NCI-H128 (cell line): ENCODE measurements around the gene ZFAND4.
"Not testable (repeated sequence)": the region's sequence is repeated elsewhere in the genome, so short reads cannot be mapped to it uniquely, and the experiment has no call there.

Experiments
- DNase-seq: peaks from one replicate; lab custom pipeline; 2025; ENCODE audit not compliant: unreplicated experiment; lab: John Stamatoyannopoulos, UW

Gene ZFAND4

GRCh38 chr10:45592432-45592831 is 80.1 kb downstream of the ZFAND4 start:
- no peak for DNase-seq

DNA sequence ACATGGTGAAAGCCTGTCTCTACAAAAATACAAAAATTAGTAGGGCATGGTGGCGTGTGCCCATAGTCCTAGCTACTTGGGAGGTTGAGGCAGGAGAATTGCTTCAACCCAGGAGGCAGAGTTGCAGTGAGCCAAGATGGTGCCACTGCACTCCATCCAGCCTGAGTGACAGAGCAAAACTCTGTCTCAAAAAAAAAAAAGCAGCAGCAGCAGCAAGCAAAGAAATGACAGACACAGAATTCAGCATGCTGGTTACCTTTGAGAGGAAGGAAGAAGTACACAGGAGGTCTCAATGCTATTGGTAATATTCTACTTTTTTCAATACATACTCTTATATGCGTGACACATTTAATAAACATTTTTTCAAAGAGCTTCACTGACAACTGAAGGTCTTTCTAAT is 81.3 kb downstream of the ZFAND4 start:
- DNase-seq = no peak

DNA sequence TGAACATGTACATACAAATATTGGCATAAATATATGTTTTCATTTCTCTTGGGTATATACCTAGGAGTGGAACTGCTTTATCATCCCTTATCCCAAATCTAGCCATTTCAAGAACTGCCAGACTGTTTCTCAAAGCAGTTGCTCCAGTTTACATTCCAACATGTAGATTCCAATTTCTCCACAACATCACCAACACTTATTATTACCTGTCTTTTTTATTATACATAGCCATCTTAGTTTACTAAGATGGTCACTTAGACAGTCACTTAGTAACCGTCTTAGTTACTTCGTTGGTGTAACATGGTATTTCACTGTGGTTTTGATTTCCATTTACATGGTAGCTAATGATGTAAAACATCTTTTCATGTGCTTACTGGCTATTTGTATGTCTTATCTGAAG is 82.7 kb downstream of the ZFAND4 start:
- DNase-seq = no peak

DNA sequence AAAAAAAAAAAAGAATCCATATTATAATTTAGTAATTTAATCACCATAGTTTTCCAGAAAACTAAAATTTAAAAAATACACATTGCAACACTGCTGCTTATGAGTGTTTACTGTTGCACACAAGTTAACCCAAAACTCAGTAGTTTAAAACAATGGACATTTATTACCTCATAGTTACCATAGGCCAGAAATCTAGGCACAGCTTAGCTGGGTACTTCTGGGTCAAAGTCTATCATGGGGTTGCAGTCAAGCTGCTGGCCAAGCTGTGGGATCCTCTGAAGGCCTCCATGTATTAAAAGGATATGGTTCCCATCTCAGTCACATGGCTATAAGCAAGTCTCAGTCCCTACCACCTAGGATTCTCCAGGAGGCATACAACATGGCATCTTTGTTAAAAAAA is 83.6 kb downstream of the ZFAND4 start:
- no peak for DNase-seq

DNA sequence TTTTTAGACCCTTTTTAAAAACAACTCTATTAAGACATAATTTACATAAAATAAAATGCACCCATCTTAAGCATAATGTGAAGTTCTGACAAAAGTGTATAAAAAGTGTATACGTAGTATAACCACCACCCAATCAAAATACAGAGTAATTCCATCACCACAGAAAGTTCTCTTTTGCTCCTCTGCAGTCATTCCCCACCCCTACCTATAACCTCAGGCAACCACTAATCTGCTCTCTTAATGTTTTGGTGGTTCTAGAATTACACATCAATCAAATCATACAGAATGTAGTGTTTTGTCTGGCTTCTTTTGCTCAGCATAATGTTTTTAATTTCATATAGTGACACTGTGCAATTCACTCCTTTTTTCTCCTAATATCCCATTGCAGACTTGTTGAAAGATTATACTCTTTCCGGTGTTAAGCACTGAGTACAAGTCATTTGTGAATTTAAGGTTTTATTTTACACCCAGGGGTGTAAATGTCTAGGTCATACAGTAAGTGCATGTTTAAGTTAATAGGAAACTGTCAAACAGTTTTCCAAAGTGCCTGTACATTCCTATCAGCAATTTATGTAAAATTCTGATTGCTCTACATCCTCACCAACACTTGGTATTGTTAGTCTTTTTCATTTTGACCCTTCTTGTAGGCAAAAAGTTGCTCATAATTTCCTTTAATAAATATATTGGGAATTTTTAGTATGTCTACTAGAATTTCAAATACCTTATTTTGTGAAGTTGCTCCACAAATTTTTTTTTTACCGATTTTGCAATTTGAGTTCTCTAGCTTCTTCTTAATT is 86.3 kb downstream of the ZFAND4 start:
- DNase-seq = no peak

DNA sequence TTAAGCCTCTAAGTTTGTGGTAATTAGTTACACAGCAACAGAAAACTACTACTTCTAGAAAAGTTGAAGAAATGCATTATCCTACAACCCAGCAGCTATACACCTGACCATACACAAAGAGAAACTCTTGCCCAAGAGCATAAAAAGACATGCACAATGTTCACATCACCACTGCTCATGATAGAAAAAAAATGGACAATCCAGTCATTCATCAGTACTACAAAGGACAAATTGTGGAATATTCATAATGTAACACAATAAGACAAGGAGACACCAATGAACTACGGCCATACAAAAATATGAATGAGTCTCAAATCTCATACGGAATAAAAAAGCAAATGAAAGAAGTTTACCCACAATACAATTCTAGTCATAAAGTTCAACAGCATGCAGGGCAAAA is 87.4 kb downstream of the ZFAND4 start:
- no peak for DNase-seq

DNA sequence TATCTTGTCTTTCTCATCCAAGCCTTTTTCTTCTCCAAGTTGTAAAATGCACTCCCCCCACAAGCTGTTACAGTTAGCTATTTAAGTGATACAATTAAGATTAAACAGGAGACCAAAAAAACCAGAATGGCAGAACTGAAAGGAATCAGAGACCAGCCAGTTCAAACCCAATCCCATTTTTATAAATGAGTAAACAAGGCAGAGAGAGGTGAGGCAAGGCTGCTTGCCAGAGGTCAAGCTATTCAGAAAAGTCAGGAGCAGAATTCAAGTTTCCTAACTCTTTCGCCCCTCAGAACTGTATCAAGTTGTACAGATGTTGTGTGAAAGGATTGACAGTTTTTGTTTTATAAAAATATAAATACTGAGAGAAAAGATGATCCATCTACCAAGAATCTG is 90.2 kb downstream of the ZFAND4 start:
- DNase-seq = no peak

DNA sequence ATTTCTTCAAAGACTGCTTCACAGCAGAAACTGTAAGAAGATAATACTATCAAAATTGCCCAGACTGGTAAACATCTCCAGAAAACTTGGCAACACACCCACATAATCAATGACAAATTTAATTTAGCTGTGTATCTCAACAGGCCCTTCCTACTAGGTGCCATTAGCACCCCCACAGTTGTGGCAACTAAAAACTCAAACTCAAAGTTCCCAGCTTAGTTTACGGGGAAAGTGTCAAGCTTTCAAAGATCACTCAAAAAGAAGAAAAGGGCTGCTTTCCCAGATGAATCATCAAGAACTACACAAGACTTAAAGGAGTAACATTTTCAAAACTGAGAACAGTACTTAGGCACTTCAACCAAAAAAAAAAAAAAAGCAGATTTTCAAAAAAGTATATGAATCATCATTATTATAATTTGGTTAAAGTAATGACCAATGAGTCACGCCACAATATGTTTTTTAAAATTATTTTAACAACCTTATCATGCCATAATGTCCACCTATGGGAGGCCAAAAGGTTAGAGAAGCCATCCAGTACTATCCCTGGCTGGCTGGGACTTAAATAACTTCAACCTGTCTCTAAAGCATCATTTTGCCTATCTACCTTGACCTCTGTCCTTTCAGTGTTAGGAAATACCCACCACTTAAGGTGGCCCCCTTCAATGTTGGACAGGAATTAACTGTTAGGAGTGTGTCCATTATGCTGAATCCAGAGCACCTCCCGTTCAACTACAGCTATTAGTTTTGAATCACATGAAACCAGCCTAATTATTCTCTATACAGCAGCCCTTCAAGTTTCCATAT is 90.8 kb downstream of the ZFAND4 start:
- no peak for DNase-seq

DNA sequence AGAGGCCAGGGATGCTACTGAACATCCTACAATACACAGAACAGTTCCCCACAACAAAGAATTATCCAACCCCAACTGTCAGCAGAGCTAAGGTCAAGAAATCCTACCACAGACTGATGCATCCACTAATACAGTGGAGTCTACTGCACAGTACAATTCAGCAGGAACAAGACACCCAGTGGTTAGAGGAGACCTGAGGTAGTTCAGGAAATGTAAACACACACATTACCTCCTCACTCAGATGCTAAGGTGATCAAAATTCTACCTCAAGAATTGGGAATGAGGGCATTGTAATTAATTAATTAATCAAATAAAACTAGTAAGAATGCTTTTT is 91.4 kb downstream of the ZFAND4 start:
- DNase-seq = no peak

DNA sequence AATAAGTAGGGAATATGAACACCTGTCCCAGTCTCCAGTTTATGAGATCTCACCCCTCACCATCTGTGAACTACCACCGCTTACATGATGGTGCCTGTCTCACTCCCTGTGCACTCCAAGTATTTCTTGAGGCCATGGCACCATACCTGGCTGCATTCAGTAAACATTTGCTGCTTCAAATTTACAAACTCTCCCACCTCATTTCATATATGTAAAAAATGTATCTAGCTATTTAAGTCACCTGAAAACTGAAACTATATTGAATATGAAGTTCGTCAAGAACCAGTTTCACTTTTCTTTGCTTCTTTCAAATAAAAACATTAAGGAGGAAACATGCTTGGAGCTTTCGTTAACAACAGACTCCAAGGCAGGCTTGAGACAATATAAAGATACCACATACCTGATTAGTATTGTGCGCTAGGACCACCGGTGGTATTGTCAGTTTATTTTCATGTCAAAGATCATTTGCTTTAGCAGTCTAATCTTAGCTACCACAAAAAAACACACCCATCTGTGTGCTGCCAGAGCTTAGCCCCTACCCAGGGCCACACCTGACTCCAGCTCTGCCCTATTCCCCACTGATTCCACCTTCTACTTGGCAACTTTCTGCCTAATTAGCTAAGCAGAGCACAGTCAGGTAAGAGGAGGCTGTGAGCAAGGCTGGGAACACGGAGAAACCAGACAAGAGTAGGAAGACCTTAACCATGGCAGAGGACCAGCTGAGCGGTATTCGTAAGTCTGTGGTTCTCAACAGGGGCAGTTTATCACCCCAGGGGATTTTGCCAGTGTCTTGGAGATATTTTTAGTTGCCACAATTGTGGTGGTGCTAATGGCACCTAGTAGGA is 92.0 kb downstream of the ZFAND4 start:
- no peak for DNase-seq

DNA sequence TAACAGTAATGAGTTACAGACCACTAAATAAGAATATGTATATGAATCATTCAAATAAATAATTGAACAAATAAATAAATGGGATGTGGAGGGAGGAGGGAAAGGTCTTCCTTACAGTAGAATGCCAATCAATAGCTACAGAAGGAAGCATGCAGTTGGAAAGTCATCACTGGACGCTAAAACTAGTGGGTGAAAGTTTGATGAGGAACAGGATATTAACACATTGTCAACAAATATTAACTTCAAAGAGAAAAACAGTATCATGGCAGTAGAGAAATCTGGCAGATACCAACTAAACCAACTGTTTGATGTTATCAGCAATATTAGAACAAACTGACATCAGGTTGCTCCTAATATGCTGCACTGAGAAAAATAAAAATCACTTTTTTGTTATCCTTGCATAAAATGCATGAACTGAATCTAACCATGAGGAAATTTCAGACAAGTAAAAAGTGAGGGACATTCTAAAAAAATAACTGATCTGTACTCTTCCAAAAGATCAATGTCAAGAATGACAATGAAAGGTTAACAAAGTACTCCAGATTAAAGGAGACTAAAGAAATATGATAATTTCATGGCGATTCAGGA is 94.1 kb downstream of the ZFAND4 start:
- no peak for DNase-seq

- no peak for DNase-seq
Measured at GRCh38 chr10:45575966-45576597, 96.5 kb downstream of the ZFAND4 start.

- DNase-seq = not testable (repeated sequence)
Measured at GRCh38 chr10:45575032-45575761, 97.4 kb downstream of the ZFAND4 start.

GRCh38 chr10:45569471-45569870 is 103.1 kb downstream of the ZFAND4 start:
- DNase-seq = no peak

- DNase-seq = no peak
Measured at GRCh38 chr10:45566415-45566814, 106.2 kb downstream of the ZFAND4 start.
